Stomach (tissue), 9 donors: ENCODE data around the gene RAB8B. TPM values are rescaled to one million over a fixed set of nuclear protein-coding genes. Genes with fewer than 3 reads are reported as not detected.

ENCODE experiments used
- DNase-seq, 2 donors: peaks; one replicate each; pipeline versions ENCODE4 v3.0.0 to v3.0.0-alpha.2; 2013 to 2019
- H3K27ac ChIP-seq, 5 donors: fragments of 200-600 bp in 4 of 5; sonication (generic) in 4 of 5; one replicate each; pipeline ENCODE4 v1.5.1; 2013 to 2019; ENCODE audit warnings: mild to moderate bottlenecking in 1 of 5, moderate library complexity in 1 of 5
- H3K27me3 ChIP-seq, 3 donors: fragments of 200-600 bp; sonication (generic); one replicate each; pipeline ENCODE4 v1.5.1; 2017 to 2019; ENCODE audit warnings: mixed run types in 1 of 3
- H3K36me3 ChIP-seq, 4 donors: fragments of 200-600 bp; sonication (generic); 1 replicate in 3 of 4; 2 replicates in 1 of 4; pipeline ENCODE4 v1.5.1; 2016 to 2019
- H3K4me1 ChIP-seq, 4 donors: fragments of 200-600 bp; sonication (generic); one replicate each; pipeline ENCODE4 v1.5.1; 2016 to 2019
- H3K4me3 ChIP-seq, 4 donors: fragments of 200-600 bp; sonication (generic) in 3 of 4; one replicate each; pipeline ENCODE4 v1.5.1; 2016 to 2019; ENCODE audit warnings: mild to moderate bottlenecking in 1 of 4
- H3K9me3 ChIP-seq, 4 donors: fragments of 200-600 bp; sonication (generic); one replicate each; pipeline ENCODE4 v1.5.1; 2016 to 2019
- EP300 ChIP-seq: sonication (generic); formaldehyde crosslinking; IDR thresholded peaks from one replicate; pipeline ENCODE4 v1.6.1; 2017; ENCODE audit warnings: antibody characterized with exemption
- POLR2A ChIP-seq, 4 donors: fragments of 450-650 bp; IDR thresholded peaks; one replicate each; pipeline ENCODE4 v1.6.1; 2016; ENCODE audit warnings: antibody characterized with exemption in 4 of 4, control low read depth in 2 of 4, mild to moderate bottlenecking in 1 of 4, moderate library complexity in 1 of 4
- POLR2AphosphoS5 ChIP-seq, 3 donors: sonication (generic); formaldehyde crosslinking; IDR thresholded peaks; one replicate each; pipeline ENCODE4 v1.6.1; 2016; ENCODE audit warnings: antibody characterized with exemption in 3 of 3
- WGBS, 5 donors: extraction: QIAGEN DNeasy Blood & Tissue Kit in 3 of 5; methylation state at CpG; one replicate each; pipeline versions ENCODE4 v1.1.5 to v1.1.7; 2013 to 2018; 5-methylcytosine and 5-hydroxymethylcytosine counted together
- intact Hi-C: fragments of 100-400 bp; cut with DNase I; formaldehyde crosslinking; loops from one replicate; pipeline ENCODE4 v1.15.1; 2023; ENCODE audit warnings: low total_unique reads
- polyA plus RNA-seq, 3 donors: library from polyadenylated mRNA; stranded (reverse); fragments of 200-250 nt; gene quantifications; one replicate each; pipeline ENCODE4 v1.2.3, GENCODE V29; 2013
- total RNA-seq, 5 donors: library from RNA; depleted of rRNA; stranded (reverse); fragments of >200 nt; gene quantifications; one replicate each; pipeline versions ENCODE4 v1.1.0 to v1.2.3, GENCODE V29; 2014 to 2016
- TF ChIP-seq, protein P1 (sequence below), 7 experiments: fragments of 450-650 bp in 4 of 7; fragments of 200-600 bp in 3 of 7; sonication (generic) in 3 of 7; IDR thresholded peaks; one replicate each; pipeline ENCODE4 v1.5.1; 2016 to 2019; ENCODE audit warnings: antibody characterized with exemption in 7 of 7, control low read depth in 2 of 7, mild to moderate bottlenecking in 1 of 7
- donor health status: healthy with polysubstance abuse.
- donor health status: Bipolar disorder and iron deficiency.
- donor health status: healthy.

The RAB8B gene
- total and polyA plus RNA-seq, 8 donors: 2.0 to 103 (median 13.5) TPM

- TF ChIP-seq, protein P1, sequence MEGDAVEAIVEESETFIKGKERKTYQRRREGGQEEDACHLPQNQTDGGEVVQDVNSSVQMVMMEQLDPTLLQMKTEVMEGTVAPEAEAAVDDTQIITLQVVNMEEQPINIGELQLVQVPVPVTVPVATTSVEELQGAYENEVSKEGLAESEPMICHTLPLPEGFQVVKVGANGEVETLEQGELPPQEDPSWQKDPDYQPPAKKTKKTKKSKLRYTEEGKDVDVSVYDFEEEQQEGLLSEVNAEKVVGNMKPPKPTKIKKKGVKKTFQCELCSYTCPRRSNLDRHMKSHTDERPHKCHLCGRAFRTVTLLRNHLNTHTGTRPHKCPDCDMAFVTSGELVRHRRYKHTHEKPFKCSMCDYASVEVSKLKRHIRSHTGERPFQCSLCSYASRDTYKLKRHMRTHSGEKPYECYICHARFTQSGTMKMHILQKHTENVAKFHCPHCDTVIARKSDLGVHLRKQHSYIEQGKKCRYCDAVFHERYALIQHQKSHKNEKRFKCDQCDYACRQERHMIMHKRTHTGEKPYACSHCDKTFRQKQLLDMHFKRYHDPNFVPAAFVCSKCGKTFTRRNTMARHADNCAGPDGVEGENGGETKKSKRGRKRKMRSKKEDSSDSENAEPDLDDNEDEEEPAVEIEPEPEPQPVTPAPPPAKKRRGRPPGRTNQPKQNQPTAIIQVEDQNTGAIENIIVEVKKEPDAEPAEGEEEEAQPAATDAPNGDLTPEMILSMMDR (IDR thresholded peaks at IDR 0.05): no peak
- TF ChIP-seq POLR2AphosphoS5 (IDR thresholded peaks at IDR 0.05) (no peak), EP300 (no peak), POLR2A (IDR thresholded peaks at IDR 0.05) (no peak)
- H3K36me3 ChIP-seq: no peaks in the 10 kb centered on the region
- DNase-seq: no peak
- H3K9me3 ChIP-seq: no peaks in the 10 kb centered on the region
- H3K27ac ChIP-seq: no peak overlapping the region
- no peak overlapping the region for H3K4me3 ChIP-seq
- WGBS, 5 donors: 78 to 85% (median 83%) methylated on average over 3 of the region's 3 CpGs
- H3K27me3 ChIP-seq: no peaks in the 10 kb centered on the region
- intact Hi-C loops: no loop called here
- peaks cover 0 to 2% (median 0%) of the 10 kb centered on the region in 4 donors for H3K4me1 ChIP-seq
These were observed 16.5 kb upstream of the RAB8B start for GRCh38 chr15:63172851-63173451.

GRCh38 chr15:63176302-63176701 is 13.1 kb upstream of the RAB8B start:
- no peaks in the 10 kb centered on the region for H3K9me3 ChIP-seq
- H3K27ac ChIP-seq: no peak overlapping the region
- no peak overlapping the region for H3K4me3 ChIP-seq
- TF ChIP-seq EP300 (no peak), POLR2AphosphoS5 (IDR thresholded peaks at IDR 0.05) (no peak), POLR2A (IDR thresholded peaks at IDR 0.05) (no peak)
- TF ChIP-seq, protein P1 (IDR thresholded peaks at IDR 0.05): no peak
- H3K4me1 ChIP-seq: peaks cover 0 to 3% (median 0%) of the 10 kb centered on the region in 4 donors
- no peaks in the 10 kb centered on the region for H3K27me3 ChIP-seq
- no peak for DNase-seq
- no peaks in the 10 kb centered on the region for H3K36me3 ChIP-seq
- 95 to 100% (median 97%) methylated on average over 3 of the region's 3 CpGs for WGBS, 5 donors
- intact Hi-C loops: no loop called here

GRCh38 chr15:63178034-63178433 is 11.4 kb upstream of the RAB8B start:
- Histone ChIP-seq H3K4me1 (peaks cover 0 to 3% (median 0%) of the 10 kb centered on the region in 4 donors), H3K27ac (no peak overlapping the region), H3K36me3 (no peaks in the 10 kb centered on the region), H3K27me3 (no peaks in the 10 kb centered on the region), H3K4me3 (no peak overlapping the region), H3K9me3 (no peaks in the 10 kb centered on the region)
- TF ChIP-seq, protein P1 (IDR thresholded peaks at IDR 0.05): no peak
- TF ChIP-seq POLR2AphosphoS5 (IDR thresholded peaks at IDR 0.05) (no peak), EP300 (no peak), POLR2A (IDR thresholded peaks at IDR 0.05) (no peak)
- WGBS, 5 donors: 27 to 48% (median 31%) methylated on average over 5 of the region's 5 CpGs
- intact Hi-C loops: no loop called here
- DNase-seq: no peak

DNA sequence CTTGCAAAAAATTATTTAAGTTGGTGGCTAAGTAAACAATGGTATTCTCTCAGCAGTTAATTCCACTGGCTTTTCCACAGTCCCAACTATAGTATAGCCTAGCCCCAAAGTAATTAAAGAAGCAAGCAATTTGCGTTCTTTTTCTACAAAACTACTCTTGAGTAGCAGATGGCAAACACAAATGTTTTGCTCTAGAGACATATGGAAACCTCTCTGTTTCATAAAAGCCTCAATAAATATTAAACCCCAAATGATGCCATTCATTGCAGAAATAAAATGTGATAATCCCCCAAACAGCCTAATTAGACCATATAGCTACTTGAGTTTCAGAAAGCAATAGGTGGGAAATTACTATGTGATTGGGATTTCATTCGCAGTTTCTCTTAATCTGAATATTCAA is 8.7 kb upstream of the RAB8B start:
- H3K4me3 ChIP-seq: no peak overlapping the region
- H3K36me3 ChIP-seq: no peaks in the 10 kb centered on the region
- no peak for TF ChIP-seq POLR2A (IDR thresholded peaks at IDR 0.05)
- TF ChIP-seq, protein P1 (IDR thresholded peaks at IDR 0.05): no peak
- no peak for TF ChIP-seq EP300
- TF ChIP-seq POLR2AphosphoS5 (IDR thresholded peaks at IDR 0.05): no peak
- 94 to 96% (median 94%) methylated on average over 2 of the region's 2 CpGs for WGBS, 5 donors
- intact Hi-C loops: no loop called here
- H3K27me3 ChIP-seq: no peaks in the 10 kb centered on the region
- H3K9me3 ChIP-seq: no peaks in the 10 kb centered on the region
- no peak for DNase-seq
- no peak overlapping the region for H3K27ac ChIP-seq
- peaks cover 0 to 3% (median 0%) of the 10 kb centered on the region in 4 donors for H3K4me1 ChIP-seq
